HEK293T (cell line): Measurements from ENCODE around the gene NCSTN.

Experiments used
- BHLHE40 ChIP-seq: fragments of 450-650 bp; IDR thresholded peaks from 2 replicates; pipeline ENCODE4 v1.6.1; 2016; ENCODE audit warnings: mild to moderate bottlenecking, moderate library complexity, borderline replicate concordance
- FOXA1 ChIP-seq: fragments of 450-650 bp; IDR thresholded peaks from 2 replicates; pipeline ENCODE4 v1.6.1; 2016; ENCODE audit warnings: mild to moderate bottlenecking
- NFRKB ChIP-seq: fragments of 450-650 bp; IDR thresholded peaks from 2 replicates; pipeline ENCODE4 v1.6.1; 2016; ENCODE audit warnings: mild to moderate bottlenecking, moderate library complexity
- SUZ12 ChIP-seq: fragments of 450-650 bp; IDR thresholded peaks from 2 replicates; pipeline ENCODE4 v1.6.1; 2016; ENCODE audit warnings: mild to moderate bottlenecking
- TF ChIP-seq, protein P1 (sequence below): fragments of 450-650 bp; IDR thresholded peaks from 2 replicates; pipeline ENCODE4 v1.6.1; 2016

DNA sequence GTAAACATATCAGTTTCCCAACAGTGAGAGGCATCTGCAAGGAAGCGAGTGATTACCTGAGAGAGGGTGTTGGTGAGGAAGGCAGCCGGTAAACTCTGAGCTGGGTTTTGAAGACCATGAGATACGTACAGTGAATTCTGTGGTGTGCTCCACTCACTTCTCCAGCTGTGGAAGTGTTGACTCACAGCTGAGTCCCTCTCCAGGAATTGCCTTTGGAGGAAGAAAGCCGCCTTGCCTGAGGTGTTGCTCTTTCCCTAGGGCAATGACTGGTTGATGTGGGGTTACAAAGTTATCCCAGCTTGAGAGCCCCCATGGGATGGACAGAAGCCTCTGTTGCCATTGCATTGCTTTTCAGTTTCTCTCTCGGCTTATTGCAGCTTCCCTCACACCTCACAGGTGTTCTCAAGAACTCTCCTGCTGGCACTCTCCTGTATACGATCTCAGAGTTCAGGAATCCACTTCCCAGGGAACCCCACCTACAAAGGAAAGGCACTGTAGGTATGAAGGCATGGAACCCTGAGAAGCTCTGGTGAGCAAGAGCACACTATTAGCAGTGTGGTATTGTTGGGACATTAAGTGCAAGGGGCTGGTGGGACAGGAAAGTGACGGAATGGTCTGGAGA lies 34.5 kb downstream of the NCSTN start:
- TF ChIP-seq, protein P1, sequence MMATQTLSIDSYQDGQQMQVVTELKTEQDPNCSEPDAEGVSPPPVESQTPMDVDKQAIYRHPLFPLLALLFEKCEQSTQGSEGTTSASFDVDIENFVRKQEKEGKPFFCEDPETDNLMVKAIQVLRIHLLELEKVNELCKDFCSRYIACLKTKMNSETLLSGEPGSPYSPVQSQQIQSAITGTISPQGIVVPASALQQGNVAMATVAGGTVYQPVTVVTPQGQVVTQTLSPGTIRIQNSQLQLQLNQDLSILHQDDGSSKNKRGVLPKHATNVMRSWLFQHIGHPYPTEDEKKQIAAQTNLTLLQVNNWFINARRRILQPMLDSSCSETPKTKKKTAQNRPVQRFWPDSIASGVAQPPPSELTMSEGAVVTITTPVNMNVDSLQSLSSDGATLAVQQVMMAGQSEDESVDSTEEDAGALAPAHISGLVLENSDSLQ, result no peak
- TF ChIP-seq FOXA1 (no peak), NFRKB (no peak), SUZ12 (no peak), BHLHE40 (no peak)
